AG08395 (cell line): ENCODE measurements around the gene SOS2.

Source experiments
- DNase-seq: peaks from one replicate; pipeline ENCODE4 v3.0.0; 2012; ENCODE audit warnings: mixed read lengths, low spot score

The SOS2 gene

GRCh38 chr14:50231475-50232275 lies at the start of gene SOS2:
SOS2 (minus strand) TSS chr14:50231578; CDS start chr14:50231283, 295 bp downstream.
- peak; percentile 89 for DNase-seq

DNA sequence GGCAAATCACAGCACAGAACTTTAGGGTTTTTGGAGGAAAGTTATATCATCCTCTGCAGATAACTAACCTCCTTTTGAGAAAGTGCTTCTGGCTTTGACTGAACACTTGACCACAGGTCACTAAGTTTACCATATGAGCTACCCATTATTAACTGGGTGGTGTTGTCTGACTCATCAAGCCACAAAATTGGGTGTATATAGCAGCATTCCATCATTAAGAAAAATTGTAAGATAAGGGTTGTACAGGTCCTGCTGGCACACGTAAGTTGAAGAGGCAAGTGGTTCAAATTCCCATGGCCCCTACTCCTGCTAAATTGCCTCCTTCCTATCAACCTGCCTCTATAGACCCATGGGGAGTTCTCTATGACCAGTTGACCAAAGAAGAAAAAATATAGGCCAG lies 41.1 kb upstream of the SOS2 start:
- no peak for DNase-seq

DNA sequence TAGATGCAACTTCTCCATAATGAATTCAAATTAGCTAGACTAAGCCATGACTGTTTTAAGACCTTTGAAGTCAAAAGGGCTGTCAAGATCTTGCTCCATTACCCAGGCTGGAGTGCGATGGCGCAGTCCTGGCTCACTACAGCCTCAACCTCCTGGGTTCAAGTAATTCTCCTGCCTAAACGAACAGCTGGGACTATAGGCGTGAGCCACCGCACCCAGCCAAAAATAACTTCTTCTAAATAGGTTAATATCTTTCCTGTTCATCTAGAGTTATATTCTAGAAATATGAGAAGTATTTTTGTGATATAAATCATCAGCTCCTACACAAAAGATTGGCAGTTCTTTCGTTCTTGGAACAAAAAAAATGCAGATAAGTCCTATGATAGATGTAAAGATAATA lies 39.6 kb upstream of the SOS2 start:
- no peak for DNase-seq

- DNase-seq = no peak
Observed at GRCh38 chr14:50265029-50265428, 33.7 kb upstream of the SOS2 start.

GRCh38 chr14:50263321-50263720 lies 31.9 kb upstream of the SOS2 start:
- DNase-seq = no peak

GRCh38 chr14:50262865-50263264 lies 31.5 kb upstream of the SOS2 start:
- no peak for DNase-seq

DNA sequence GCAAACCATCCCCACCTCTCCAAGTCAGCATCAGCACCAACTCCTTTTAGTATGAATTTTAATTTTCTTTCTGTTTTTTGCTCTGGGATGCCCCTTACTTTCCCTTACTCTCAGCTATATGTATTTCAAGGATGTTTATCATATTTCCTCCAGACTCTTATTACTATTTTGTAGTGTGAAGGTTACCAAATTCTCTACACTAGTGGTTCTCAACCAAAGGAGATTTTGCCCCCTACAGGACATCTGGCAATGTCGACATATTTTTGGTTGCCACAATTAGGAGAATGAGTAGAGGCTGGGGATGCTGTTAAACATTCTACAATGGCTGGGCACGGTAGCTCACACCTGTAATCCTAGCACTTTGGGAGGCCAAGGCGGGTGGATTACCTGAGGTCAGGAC lies 29.1 kb upstream of the SOS2 start:
- DNase-seq = peak; percentile 46

DNA sequence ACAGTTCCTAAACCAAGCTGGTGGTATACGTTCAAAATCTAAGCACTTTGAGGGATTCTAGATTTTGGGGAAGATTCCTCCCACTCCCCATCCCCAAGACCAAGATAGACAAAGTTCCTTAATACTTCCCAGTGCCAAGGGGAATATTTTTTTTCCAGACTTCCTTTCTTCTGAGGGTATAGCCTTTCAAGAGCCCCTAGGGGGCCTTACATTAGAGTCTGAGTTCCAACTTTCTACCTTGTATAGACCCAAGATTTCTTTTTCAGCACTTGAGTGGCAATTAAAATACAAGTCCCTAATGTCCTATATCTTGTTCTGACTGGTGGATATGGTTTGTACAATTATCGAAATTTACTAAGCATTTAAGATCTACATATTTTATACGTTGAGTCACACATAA lies 28.7 kb upstream of the SOS2 start:
- no peak for DNase-seq

- no peak for DNase-seq
Observed at GRCh38 chr14:50257732-50258131, 26.4 kb upstream of the SOS2 start.

DNA sequence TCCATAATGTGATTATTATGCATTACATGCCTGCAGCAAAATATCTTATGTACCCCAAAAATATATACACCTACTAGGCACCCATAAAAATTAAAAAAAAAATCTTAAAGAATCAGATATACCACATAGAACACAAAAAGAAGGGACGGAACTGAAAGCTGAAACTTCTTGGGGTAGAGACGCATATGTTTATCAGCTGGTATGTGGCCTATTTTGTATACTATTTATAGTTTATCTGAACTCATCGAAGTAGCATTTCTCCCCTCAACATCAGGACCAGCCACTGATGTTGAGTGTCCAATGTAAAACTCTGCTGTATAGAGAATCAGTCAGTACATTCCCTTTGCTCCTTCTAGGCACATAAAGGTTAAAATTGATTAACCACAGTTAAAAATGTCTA lies 22.9 kb upstream of the SOS2 start:
- DNase-seq = no peak

DNA sequence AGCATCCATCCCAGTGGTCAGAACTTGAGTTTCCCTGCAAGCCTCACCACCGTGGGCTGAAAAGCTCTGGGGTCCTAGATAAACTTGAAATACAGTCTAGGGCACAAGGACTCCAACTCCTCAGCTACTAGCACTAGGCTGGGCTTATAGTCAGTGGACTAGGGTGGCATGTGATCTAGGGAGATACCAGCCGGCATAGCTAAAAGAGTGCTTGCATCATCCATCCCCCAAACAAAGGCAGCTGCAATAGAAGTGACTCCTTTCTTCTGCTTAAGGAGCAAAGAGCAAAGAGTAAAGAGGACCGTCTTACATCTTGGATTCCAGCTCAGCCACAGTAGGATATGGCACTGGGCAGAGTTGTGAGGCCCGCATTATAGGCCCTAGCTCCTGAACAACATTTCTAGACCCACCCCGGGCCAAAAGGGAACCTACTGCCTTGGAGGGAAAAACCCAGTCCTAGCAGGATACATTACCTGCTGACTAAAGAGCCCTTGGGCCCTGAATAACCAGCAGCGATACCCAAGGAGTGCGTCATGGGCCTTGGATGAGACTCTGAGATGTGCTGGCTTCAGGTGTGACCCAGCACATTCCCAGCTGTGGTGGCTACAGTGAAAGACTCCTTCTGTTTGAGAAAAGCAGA lies 17.9 kb upstream of the SOS2 start:
- DNase-seq = no peak

- DNase-seq = no peak
Observed at GRCh38 chr14:50247245-50247644, 15.9 kb upstream of the SOS2 start.

DNA sequence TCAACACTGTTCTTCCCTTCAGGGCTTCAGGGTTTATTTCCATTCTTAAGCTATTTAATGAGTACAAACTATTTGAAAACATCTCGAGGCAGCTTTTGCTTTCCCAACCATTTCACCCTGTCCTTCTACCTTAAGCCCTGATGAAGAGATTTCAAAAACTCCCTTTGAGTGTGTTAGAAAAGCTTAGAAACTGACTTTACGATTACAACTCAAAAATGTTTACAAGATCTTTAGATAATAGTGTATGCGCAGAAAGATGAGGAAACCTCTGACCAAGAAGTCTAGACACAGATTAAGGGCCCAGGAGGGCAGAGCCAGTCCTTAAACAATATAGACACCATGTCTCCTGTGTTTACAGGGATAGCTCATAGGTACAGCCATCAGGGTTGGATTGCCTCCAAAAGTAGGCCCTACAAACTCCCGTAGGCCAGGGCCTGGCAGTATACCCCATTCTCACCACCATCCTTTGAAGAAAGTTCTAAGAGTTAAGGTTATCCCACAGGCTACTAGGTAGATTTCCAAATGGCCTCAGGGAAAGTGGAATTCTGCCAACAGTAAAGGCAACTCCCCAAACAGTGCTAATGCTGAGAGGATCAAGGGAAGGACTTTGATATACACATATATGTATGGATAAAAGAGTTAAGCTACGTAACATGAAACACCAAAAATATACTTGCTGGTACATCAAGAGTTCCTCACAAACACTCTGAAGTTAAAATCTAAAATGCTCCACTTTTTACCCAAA lies 11.4 kb upstream of the SOS2 start:
- no peak for DNase-seq

DNA sequence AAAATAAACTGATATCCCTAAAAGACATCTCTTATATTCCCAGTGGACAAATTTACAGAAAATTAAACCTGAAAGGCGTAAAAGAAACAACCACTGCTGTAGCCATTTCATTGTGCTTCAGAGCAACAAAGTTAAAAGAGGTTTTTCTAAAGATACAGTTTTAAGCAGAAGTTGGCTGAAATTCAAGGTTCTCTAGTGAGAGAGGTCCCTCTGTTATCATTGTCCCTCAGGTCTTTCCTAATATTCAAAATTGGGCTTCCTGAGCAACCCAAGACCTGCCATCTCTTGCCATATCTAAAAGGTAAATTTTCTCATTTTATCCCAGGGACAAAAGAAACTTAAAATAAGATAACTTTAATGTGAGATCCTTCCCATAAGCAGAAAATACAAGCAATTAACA lies 10.7 kb upstream of the SOS2 start:
- no peak for DNase-seq

DNA sequence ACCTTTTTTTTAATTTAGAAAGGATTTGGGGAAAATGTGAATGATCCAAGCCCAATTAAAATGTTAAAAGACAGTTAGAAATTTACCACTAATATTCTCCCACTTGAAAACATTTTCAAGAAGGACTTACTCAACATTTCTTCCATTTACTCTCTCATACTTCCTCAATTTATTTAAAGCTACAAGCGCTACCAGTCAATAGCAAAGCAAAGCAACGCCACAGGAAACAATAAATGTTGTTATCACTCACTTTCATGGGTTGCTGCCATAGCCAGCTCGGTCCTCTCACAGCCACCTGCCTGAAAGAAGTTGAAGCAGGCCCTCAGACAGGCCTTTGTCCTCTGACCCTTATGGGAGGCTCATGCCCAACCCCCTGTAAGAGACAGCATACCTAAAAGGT lies 6.0 kb upstream of the SOS2 start:
- DNase-seq = no peak

DNA sequence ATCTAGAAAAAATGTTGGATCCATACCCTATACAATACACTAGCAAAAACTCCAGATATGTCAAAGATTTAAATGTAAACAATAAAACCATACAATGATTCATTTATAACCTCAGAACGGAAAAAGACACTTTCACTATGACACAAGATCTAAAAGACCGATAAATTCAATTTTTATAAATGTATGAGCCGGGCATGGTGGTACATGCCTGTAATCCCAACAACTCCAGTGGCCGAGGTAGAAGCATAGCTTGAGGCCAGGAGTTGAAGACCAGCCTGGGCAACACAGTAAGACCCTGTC lies 2.5 kb upstream of the SOS2 start:
- DNase-seq = no peak

DNA sequence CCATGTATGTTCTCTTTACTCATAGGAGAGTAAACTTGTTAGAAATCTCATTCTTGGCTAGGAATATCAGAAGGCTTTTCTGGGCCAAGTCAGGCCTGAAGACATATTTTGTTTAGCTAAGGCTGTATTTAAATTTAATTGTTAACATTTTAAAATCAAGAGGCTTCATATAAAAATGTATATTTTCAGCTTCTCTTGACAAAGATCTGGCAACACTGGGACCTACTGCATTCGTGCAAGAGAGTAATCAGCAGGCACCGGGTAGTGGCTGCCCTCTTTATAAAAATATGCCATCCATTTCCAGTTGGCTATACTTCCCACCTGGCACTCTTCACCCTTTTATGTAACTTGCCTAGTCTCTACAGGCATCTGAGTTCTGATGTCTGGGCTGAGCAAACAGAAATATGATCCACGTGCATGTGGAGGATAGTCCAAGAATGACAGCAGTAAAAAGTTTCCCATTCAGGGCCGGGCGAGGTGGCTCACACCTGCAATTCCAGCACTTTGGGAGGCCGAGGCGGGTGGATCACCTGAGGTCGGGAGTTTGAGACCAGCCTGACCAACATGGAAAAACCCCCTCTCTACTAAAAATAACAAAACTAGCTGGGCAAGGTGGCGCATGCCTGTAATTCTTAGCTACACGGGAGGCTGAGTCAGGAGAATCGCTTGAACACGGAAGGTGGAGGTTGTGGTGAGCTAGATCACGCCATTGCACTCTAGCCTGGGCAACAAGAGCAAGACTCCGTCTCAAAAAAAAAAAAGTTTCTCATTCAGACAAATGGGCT lies 2.0 kb upstream of the SOS2 start:
- no peak for DNase-seq

DNA sequence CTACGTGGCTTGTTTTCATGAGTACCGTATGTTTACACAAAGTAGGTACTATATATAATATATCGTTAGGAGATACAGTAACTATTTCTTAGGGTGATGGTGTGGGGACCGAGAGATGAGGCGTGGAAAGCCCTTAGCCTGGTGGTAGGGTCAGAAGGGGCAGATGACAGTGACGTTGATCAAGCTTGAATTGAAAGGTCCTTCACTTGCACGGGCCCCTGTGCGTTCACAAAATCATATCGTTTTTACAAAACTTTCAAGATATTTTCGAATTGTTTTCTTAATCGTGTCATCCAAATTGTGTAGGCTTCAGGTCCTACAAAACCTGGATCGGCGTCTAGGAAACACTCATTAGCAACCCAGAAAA lies 881 bp upstream of the SOS2 start:
- DNase-seq = no peak

GRCh38 chr14:50230701-50231474 lies 490 bp downstream of the SOS2 start:
- DNase-seq = peak; percentile 21

DNA sequence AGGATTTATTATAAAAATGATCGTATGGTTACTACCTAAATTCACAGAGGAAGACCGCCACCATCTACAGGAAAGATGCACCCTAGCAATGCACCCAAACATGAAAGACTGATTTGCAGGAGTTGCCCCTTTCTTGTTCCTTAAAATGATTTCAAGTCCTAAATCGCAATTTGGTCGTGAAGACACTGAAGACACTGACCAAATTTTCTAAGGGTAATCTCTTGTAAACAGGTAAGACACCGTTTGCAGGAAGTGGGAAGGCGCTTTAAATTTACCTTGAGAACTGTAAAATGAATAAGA lies 1.0 kb downstream of the SOS2 start:
- DNase-seq = no peak

DNA sequence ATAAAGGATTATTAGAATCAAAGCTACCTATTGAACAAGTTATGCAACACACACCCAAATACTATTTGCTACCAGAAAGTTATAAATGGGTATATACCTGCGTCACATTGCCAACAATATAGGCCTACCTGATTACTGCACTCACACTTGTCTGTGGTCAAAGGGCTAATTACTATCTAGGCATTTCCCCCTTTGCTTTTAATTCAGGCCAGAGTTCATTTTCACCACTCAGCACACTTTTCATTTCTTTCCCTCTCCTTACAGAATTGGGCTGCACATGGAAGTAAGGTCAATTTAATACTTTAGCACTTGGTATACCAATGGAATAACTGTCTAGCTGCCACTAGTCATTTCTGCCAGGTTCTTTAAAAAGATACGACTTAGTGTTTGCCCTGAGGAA lies 1.7 kb downstream of the SOS2 start:
- no peak for DNase-seq

DNA sequence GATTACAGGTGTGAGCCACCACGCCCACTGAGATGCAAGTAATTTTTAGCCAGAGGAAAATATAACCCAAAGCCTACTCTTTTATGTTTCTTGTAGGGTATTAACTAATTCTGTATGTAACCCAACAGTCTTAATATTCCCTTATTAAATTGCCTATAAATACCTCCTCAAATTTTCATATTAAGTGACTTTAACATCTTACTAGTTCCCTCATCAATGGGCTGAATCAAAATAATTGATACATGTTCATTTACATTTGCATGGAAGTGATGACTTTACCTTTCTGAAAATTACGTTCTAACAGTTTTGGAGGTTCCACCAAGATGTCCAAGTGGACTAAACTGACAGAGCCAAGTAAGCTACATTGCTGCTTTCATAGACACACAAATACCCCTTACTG lies 3.1 kb downstream of the SOS2 start:
- no peak for DNase-seq
